Osteocyte (in vitro differentiated cells): ENCODE data around the gene HMG20A. TPM values are rescaled to one million over a fixed set of nuclear protein-coding genes. Genes with fewer than 3 reads are reported as not detected.
"Not testable (repeated sequence)": the region's sequence is repeated elsewhere in the genome, so short reads cannot be mapped to it uniquely, and the experiment has no call there.

Experiments used
- DNase-seq: peaks from one replicate; pipeline ENCODE4 v3.0.0; 2021; ENCODE audit warnings: mixed read lengths; ENCODE audit not compliant: unreplicated experiment; ENCODE audit errors: extremely low spot score
- H3K27ac Mint-ChIP-seq: one replicate; pipeline ENCODE4 v1.8.0; 2021; ENCODE audit warnings: mild to moderate bottlenecking, mixed read lengths; ENCODE audit not compliant: unreplicated experiment
- H3K27me3 Mint-ChIP-seq: one replicate; pipeline ENCODE4 v1.8.0; 2021; ENCODE audit warnings: mixed read lengths; ENCODE audit not compliant: unreplicated experiment
- H3K36me3 Mint-ChIP-seq: one replicate; pipeline ENCODE4 v1.8.0; 2021; ENCODE audit warnings: mixed read lengths; ENCODE audit not compliant: unreplicated experiment
- H3K4me1 Mint-ChIP-seq: one replicate; pipeline ENCODE4 v1.8.0; 2021; ENCODE audit warnings: mixed read lengths; ENCODE audit not compliant: unreplicated experiment
- H3K4me3 Mint-ChIP-seq: one replicate; pipeline ENCODE4 v1.8.0; 2021; ENCODE audit warnings: mild to moderate bottlenecking, moderate library complexity, mixed read lengths; ENCODE audit not compliant: unreplicated experiment
- H3K9me3 Mint-ChIP-seq: one replicate; pipeline ENCODE4 v1.8.0; 2021; ENCODE audit warnings: mixed read lengths; ENCODE audit not compliant: unreplicated experiment
- total RNA-seq: library from RNA; stranded (reverse); gene quantifications from 2 replicates; pipeline ENCODE4 v1.2.1, GENCODE V29; 2021
- TF ChIP-seq, protein P1 (sequence below): fragments of 200-600 bp; sonication (generic); IDR thresholded peaks from 2 replicates; pipeline ENCODE4 v1.5.0; 2021; ENCODE audit warnings: antibody characterized with exemption, mild to moderate bottlenecking, moderate library complexity

HMG20A gene
- total RNA-seq, 1 donor from 2014 or later: 49.5 TPM

DNA sequence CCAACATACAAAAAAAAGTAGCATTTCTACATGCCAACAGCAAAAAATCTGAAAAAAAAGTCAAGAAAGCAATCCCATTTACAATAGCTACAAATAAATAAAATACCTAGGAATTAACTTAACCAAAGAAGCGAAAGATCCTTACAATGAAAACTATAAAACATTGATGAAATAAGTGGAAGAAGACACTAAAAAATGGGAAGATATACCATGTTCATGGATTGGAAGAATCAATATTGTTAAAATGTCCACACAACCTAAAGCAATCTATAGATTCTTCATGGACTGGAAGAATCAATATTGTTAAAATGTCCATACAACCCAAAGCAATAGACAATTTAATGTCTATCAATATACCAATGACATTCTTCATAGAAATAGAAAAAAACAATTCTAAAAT, 21.8 kb upstream of the HMG20A start:
- Mint-ChIP-seq H3K27me3 (no peaks in the 10 kb centered on the region), H3K36me3 (peaks cover 49% of the 10 kb centered on the region), H3K4me1 (peaks cover 23% of the 10 kb centered on the region), H3K9me3 (peaks cover 55% of the 10 kb centered on the region), H3K27ac (no peak overlapping the region), H3K4me3 (no peak overlapping the region)
- DNase-seq: no peak
- TF ChIP-seq, protein P1, sequence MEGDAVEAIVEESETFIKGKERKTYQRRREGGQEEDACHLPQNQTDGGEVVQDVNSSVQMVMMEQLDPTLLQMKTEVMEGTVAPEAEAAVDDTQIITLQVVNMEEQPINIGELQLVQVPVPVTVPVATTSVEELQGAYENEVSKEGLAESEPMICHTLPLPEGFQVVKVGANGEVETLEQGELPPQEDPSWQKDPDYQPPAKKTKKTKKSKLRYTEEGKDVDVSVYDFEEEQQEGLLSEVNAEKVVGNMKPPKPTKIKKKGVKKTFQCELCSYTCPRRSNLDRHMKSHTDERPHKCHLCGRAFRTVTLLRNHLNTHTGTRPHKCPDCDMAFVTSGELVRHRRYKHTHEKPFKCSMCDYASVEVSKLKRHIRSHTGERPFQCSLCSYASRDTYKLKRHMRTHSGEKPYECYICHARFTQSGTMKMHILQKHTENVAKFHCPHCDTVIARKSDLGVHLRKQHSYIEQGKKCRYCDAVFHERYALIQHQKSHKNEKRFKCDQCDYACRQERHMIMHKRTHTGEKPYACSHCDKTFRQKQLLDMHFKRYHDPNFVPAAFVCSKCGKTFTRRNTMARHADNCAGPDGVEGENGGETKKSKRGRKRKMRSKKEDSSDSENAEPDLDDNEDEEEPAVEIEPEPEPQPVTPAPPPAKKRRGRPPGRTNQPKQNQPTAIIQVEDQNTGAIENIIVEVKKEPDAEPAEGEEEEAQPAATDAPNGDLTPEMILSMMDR: no peak

DNA sequence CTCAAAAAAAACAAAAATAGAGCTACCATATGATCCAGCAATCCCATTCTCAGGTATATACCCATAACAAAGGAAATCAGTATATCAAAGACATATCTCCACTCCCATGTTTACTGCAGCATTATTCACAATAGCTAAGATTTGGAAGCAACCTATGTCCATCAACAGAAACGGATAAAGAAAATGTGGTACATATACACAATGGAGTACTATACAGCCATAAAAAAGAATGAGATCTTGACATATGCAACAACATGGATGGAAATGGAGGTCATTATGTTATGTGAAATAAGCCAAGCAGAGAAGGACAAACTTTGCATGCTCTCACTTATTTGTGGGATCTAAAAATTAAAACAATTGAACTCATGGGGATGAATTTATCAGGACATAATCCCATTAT, 20.4 kb upstream of the HMG20A start:
- DNase-seq: no peak
- TF ChIP-seq, protein P1: no peak
- peaks cover 43% of the 10 kb centered on the region for H3K9me3 Mint-ChIP-seq
- no peak overlapping the region for H3K4me3 Mint-ChIP-seq
- H3K36me3 Mint-ChIP-seq: peaks cover 40% of the 10 kb centered on the region
- no peaks in the 10 kb centered on the region for H3K27me3 Mint-ChIP-seq
- peaks cover 26% of the 10 kb centered on the region for H3K4me1 Mint-ChIP-seq
- H3K27ac Mint-ChIP-seq: no peak overlapping the region

DNA sequence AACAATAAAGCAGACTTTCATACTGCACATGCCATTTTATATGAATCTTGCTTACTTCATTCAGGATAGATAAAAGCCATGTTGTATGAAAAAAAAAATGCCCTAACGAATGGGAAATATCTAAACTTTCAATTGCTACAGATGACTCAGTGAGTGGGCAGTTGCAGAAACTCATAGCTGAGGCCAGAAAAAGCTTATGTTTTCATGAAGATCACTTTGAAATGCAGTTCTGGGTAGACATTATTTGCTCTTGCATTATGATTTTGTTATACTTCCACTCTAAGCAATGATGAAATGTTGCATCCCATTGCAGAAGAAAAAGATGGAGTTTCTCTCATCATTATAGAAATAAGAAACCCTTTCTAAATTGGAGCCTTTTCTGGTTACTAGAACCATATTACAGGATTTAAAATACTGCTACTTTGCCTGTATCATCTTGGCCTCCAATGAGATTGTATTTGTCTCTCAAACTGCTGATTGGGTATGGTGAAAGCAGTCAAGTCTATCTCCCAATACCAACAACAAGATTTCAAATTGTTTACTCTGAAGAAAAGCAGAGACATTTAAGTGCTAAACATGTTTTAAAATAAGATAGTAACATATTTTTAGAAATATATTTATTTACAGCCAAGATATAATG, 17.8 kb upstream of the HMG20A start:
- H3K9me3 Mint-ChIP-seq: peaks cover 36% of the 10 kb centered on the region
- H3K27me3 Mint-ChIP-seq: no peaks in the 10 kb centered on the region
- TF ChIP-seq, protein P1: no peak
- H3K4me1 Mint-ChIP-seq: peaks cover 35% of the 10 kb centered on the region
- H3K36me3 Mint-ChIP-seq: peaks cover 39% of the 10 kb centered on the region
- no peak for DNase-seq
- H3K4me3 Mint-ChIP-seq: peak overlapping the region; percentile 42
- peak overlapping the region; percentile 64 for H3K27ac Mint-ChIP-seq

DNA sequence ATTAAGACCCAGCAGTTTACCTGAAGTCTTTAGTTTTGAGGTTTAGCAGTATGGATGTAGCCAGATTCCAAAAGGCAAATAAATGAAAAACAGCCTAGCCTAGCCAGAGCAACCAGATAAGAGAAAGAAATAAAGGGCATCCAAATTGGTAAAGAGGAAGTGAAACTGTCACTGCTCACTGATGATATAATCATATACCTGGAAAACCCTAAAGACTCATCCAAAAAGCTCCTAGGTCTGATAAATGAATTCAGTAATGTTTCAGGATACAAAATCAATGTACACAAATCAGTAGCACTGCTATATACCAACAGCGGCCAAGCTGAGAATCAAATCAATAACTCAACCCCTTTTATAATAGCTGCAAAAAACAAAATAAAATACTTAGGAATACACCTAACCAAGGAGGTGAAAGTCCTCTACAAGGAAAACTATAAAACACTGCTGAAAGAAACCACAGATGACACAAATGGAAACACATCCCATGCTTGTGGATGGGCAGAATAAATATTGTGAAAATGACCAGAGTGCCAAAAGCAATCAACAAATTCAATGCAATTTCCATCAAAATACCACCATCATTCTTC, 14.4 kb upstream of the HMG20A start:
- DNase-seq, H3K27ac Mint-ChIP-seq, H3K4me3 Mint-ChIP-seq, H3K27me3 Mint-ChIP-seq: not testable (repeated sequence)
- peaks cover 17% of the 10 kb centered on the region for H3K36me3 Mint-ChIP-seq
- peaks cover 13% of the 10 kb centered on the region for H3K9me3 Mint-ChIP-seq
- peaks cover 57% of the 10 kb centered on the region for H3K4me1 Mint-ChIP-seq

DNA sequence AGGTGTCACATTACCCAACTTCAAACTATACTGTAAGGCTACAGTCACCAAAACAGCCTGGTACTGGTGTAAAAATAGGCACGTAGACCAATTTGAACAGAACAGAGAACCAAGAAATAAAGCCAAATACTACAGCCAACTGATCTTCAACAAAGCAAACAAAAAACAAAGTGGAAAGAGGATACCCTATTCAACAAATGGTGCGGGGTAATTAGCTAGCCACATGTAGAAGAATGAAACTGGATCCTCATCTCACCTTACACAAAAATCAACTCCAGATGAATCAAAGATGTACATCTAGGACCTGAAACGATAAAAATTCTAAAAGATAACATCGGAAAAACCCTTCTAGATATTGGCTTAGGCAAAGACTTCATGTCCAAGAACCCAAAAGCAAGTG, 13.8 kb upstream of the HMG20A start:
- TF ChIP-seq, protein P1: no peak
- Mint-ChIP-seq H3K4me1 (peaks cover 53% of the 10 kb centered on the region), H3K9me3 (peaks cover 13% of the 10 kb centered on the region), H3K4me3 (no peak overlapping the region), H3K27ac (no peak overlapping the region), H3K36me3 (peaks cover 17% of the 10 kb centered on the region), H3K27me3 (no peaks in the 10 kb centered on the region)
- DNase-seq: no peak
